CD14-positive monocyte (primary cell): ENCODE data around the gene HECW1. TPM values are rescaled to one million over a fixed set of nuclear protein-coding genes. Genes with fewer than 3 reads are reported as not detected.

Source experiments
- DNase-seq, 3 donors: peaks; one replicate each; pipeline ENCODE4 v3.0.0-alpha.2; 2011 to 2022
- H2AFZ ChIP-seq: 2 replicates; pipeline ENCODE4 v1.6.0; 2012; ENCODE audit warnings: mild to moderate bottlenecking, low read depth, low read length, inconsistent platforms; ENCODE audit not compliant: insufficient read depth, poor library complexity, severe bottlenecking
- H3K27ac ChIP-seq, 2 donors: 1 replicate in 1 of 2; 2 replicates in 1 of 2; pipeline ENCODE4 v1.5.1; 2012 to 2013; ENCODE audit warnings: low read length in 2 of 2, control low read depth in 1 of 2, inconsistent platforms in 1 of 2, low read depth in 1 of 2, mild to moderate bottlenecking in 1 of 2
- H3K27me3 ChIP-seq, 2 donors: one replicate each; pipeline versions ENCODE4 v1.6.0 to v1.6.1; 2011 to 2013; ENCODE audit warnings: low read length in 2 of 2; ENCODE audit not compliant: control insufficient read depth in 2 of 2, insufficient read depth in 2 of 2
- H3K36me3 ChIP-seq, 2 donors: replicated peaks in 1 of 2; 1 replicate in 1 of 2; 2 replicates in 1 of 2; pipeline versions ENCODE4 v1.5.1 to v1.6.1; 2012 to 2013; ENCODE audit warnings: low read length in 2 of 2, control low read depth in 1 of 2, inconsistent platforms in 1 of 2, mild to moderate bottlenecking in 1 of 2; ENCODE audit not compliant: insufficient read depth in 2 of 2, control insufficient read depth in 1 of 2
- H3K4me1 ChIP-seq, 2 donors: 1 replicate in 1 of 2; 2 replicates in 1 of 2; pipeline versions ENCODE4 v1.5.1 to v1.6.1; 2012 to 2013; ENCODE audit warnings: low read length in 2 of 2, control low read depth in 1 of 2, inconsistent platforms in 1 of 2, mild to moderate bottlenecking in 1 of 2, moderate library complexity in 1 of 2; ENCODE audit not compliant: insufficient read depth in 2 of 2, control insufficient read depth in 1 of 2
- H3K4me2 ChIP-seq: replicated peaks from 2 replicates; pipeline ENCODE3; 2012; ENCODE audit warnings: low read length, moderate library complexity, mild to moderate bottlenecking; ENCODE audit not compliant: poor library complexity, severe bottlenecking; ENCODE audit errors: extremely low read depth
- H3K4me3 ChIP-seq, 3 experiments: fragments of 200-600 bp in 1 of 3; sonication (generic) in 1 of 3; replicated peaks in 1 of 3; 1 replicate in 2 of 3; 2 replicates in 1 of 3; pipeline ENCODE4 v1.5.1; 2011 to 2013; ENCODE audit warnings: low read length in 3 of 3, mild to moderate bottlenecking in 3 of 3, control low read depth in 2 of 3, low read depth in 2 of 3, inconsistent platforms in 1 of 3, moderate library complexity in 1 of 3
- H3K79me2 ChIP-seq: 2 replicates; pipeline ENCODE4 v1.6.0; 2012; ENCODE audit warnings: mild to moderate bottlenecking, control low read depth, inconsistent platforms, low read length, moderate library complexity; ENCODE audit not compliant: insufficient read depth
- H3K9ac ChIP-seq: 2 replicates; pipeline ENCODE4 v1.6.0; 2017; ENCODE audit warnings: low read length, mild to moderate bottlenecking; ENCODE audit not compliant: insufficient read depth, poor library complexity, severe bottlenecking
- H3K9me3 ChIP-seq, 2 donors: replicated peaks in 1 of 2; 1 replicate in 1 of 2; 2 replicates in 1 of 2; pipeline versions ENCODE4 v1.5.1 to v1.6.1; 2012 to 2013; ENCODE audit warnings: low read length in 2 of 2, control low read depth in 1 of 2; ENCODE audit not compliant: control insufficient read depth in 1 of 2, insufficient read depth in 1 of 2
- H4K20me1 ChIP-seq: 2 replicates; pipeline ENCODE4 v1.6.0; 2012; ENCODE audit warnings: mild to moderate bottlenecking, low read length, control low read depth, moderate library complexity; ENCODE audit not compliant: insufficient read depth
- H3K27ac Mint-ChIP-seq, 7 donors: one replicate each; pipeline ENCODE4 v1.8.0; 2020; ENCODE audit warnings: mild to moderate bottlenecking in 7 of 7, mixed read lengths in 7 of 7, moderate library complexity in 6 of 7, inconsistent platforms in 2 of 7
- H3K27me3 Mint-ChIP-seq, 3 donors: one replicate each; pipeline ENCODE4 v1.8.0; 2021 to 2022; ENCODE audit warnings: low read depth in 3 of 3, mild to moderate bottlenecking in 3 of 3, mixed read lengths in 3 of 3, moderate library complexity in 3 of 3, inconsistent platforms in 1 of 3
- H3K36me3 Mint-ChIP-seq, 2 donors: one replicate each; pipeline ENCODE4 v1.8.0; 2020; ENCODE audit warnings: mixed read lengths in 2 of 2, inconsistent platforms in 1 of 2, mild to moderate bottlenecking in 1 of 2
- H3K4me1 Mint-ChIP-seq: one replicate; pipeline ENCODE4 v1.8.0; 2020; ENCODE audit warnings: mild to moderate bottlenecking, mixed read lengths
- H3K4me3 Mint-ChIP-seq, 2 donors: one replicate each; pipeline ENCODE4 v1.8.0; 2020; ENCODE audit warnings: mild to moderate bottlenecking in 2 of 2, mixed read lengths in 2 of 2, moderate library complexity in 1 of 2
- H3K9me3 Mint-ChIP-seq, 7 donors: one replicate each; pipeline ENCODE4 v1.8.0; 2020 to 2022; ENCODE audit warnings: mixed read lengths in 7 of 7, mild to moderate bottlenecking in 6 of 7, moderate library complexity in 6 of 7, inconsistent platforms in 2 of 7
- WGBS: methylation state at CpG from one replicate; pipeline ENCODE4 v1.1.5; 2013; ENCODE audit warnings: missing lambda C conversion rate; ENCODE audit not compliant: insufficient coverage; 5-methylcytosine and 5-hydroxymethylcytosine counted together
- intact Hi-C, 2 donors: fragments of 100-400 bp; cut with micrococcal nuclease; formaldehyde crosslinking; loops; one replicate each; pipeline versions ENCODE4 v1.15.0 to v1.15.1; 2023
- polyA plus RNA-seq, 3 donors: library from polyadenylated mRNA; depleted of rRNA in 1 of 3; unstranded in 2 of 3; stranded (reverse) in 1 of 3; fragments of 300-500 nt in 2 of 3; fragments of >200 nt in 1 of 3; fragmentation: Illumina TruSeq in 2 of 3; gene quantifications; 1 replicate in 2 of 3; 2 replicates in 1 of 3; pipeline ENCODE4 v1.2.3, GENCODE V29; 2012 to 2021
- TF ChIP-seq, protein P1 (sequence below): fragments of 200-600 bp; IDR thresholded peaks from one replicate; pipeline ENCODE4 v1.8.0; 2022; ENCODE audit warnings: antibody characterized with exemption, mild to moderate bottlenecking

HECW1 gene
- polyA plus RNA-seq, 3 donors: not detected

DNA sequence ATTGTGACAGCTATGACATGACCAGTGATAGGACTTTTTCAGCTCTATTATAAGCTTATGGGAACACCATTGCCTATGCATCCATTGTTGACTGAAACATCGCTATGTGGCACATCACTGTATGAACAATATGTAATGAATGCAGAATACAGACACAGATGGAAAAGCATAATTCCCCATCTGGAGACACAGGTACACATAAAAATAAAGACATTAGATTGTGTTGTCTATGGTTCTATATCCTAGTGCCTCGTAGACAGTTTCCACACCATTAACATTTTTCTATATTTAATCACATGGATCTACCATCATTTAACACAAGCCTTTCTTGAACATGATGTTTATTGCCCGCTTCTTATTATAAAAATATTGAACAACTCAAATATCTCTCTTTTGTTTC lies 374.2 kb downstream of the HECW1 start:
- intact Hi-C loops: no loop called here
- H3K4me1 ChIP-seq: no peaks in the 10 kb centered on the region
- no peaks in the 10 kb centered on the region for H3K36me3 Mint-ChIP-seq
- no peaks in the 10 kb centered on the region for H3K27me3 ChIP-seq
- H2AFZ ChIP-seq: no peak overlapping the region
- H3K9me3 ChIP-seq: no peaks in the 10 kb centered on the region
- no peak for DNase-seq
- H3K4me2 ChIP-seq: no peak overlapping the region
- H3K27ac ChIP-seq: no peak overlapping the region
- no peaks in the 10 kb centered on the region for H3K79me2 ChIP-seq
- no peak overlapping the region for H3K27ac Mint-ChIP-seq
- no peak overlapping the region for H3K4me3 Mint-ChIP-seq
- peaks cover 4 to 11% (median 8%) of the 10 kb centered on the region in 3 donors for H3K27me3 Mint-ChIP-seq
- H3K4me1 Mint-ChIP-seq: no peaks in the 10 kb centered on the region
- TF ChIP-seq, protein P1, sequence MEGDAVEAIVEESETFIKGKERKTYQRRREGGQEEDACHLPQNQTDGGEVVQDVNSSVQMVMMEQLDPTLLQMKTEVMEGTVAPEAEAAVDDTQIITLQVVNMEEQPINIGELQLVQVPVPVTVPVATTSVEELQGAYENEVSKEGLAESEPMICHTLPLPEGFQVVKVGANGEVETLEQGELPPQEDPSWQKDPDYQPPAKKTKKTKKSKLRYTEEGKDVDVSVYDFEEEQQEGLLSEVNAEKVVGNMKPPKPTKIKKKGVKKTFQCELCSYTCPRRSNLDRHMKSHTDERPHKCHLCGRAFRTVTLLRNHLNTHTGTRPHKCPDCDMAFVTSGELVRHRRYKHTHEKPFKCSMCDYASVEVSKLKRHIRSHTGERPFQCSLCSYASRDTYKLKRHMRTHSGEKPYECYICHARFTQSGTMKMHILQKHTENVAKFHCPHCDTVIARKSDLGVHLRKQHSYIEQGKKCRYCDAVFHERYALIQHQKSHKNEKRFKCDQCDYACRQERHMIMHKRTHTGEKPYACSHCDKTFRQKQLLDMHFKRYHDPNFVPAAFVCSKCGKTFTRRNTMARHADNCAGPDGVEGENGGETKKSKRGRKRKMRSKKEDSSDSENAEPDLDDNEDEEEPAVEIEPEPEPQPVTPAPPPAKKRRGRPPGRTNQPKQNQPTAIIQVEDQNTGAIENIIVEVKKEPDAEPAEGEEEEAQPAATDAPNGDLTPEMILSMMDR: no peak
- no peaks in the 10 kb centered on the region for H4K20me1 ChIP-seq
- no peak overlapping the region for H3K4me3 ChIP-seq
- no peaks in the 10 kb centered on the region for H3K36me3 ChIP-seq
- H3K9ac ChIP-seq: no peak overlapping the region
- whole genome bisulfite sequencing: no CpG with 5 or more reads among the region's 3 CpGs
- peaks cover 0 to 2% (median 0%) of the 10 kb centered on the region in 7 donors for H3K9me3 Mint-ChIP-seq

DNA sequence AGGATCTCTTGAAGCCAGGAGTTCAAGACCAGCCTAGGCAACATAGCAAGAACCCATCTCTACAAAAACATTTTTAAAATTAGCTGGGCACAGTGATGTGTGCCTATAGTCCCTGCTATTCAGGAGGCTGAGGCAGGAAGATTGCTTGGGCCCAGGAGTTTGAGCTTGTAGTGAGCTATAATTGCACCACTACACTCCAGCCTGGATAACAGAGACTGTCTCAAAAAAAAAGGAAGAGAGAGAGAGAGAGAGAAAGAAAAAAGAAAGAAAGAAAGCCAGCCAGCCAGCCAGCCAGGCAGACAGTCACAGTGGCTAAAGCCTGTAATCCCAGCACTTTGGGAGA lies 375.3 kb downstream of the HECW1 start:
- Mint-ChIP-seq H3K27me3 (peaks cover 4 to 14% (median 11%) of the 10 kb centered on the region in 3 donors), H3K36me3 (no peaks in the 10 kb centered on the region), H3K9me3 (peaks cover 0 to 2% (median 0%) of the 10 kb centered on the region in 7 donors), H3K4me3 (no peak overlapping the region), H3K27ac (peak overlapping the region in 1 of 7 donors; percentile 72), H3K4me1 (no peaks in the 10 kb centered on the region)
- TF ChIP-seq, protein P1: no peak
- H3K9ac ChIP-seq: no peak overlapping the region
- intact Hi-C loops: no loop called here
- no peak overlapping the region for H3K4me2 ChIP-seq
- H3K27me3 ChIP-seq: no peaks in the 10 kb centered on the region
- no peak overlapping the region for H2AFZ ChIP-seq
- no peaks in the 10 kb centered on the region for H3K79me2 ChIP-seq
- H3K4me3 ChIP-seq: no peak overlapping the region
- H4K20me1 ChIP-seq: no peaks in the 10 kb centered on the region
- H3K4me1 ChIP-seq: no peaks in the 10 kb centered on the region
- DNase-seq: no peak
- no peak overlapping the region for H3K27ac ChIP-seq
- H3K9me3 ChIP-seq: no peaks in the 10 kb centered on the region
- no peaks in the 10 kb centered on the region for H3K36me3 ChIP-seq
